ENCODE results near the gene SSTR1. TPM values are rescaled to one million over a fixed set of nuclear protein-coding genes. Genes with fewer than 3 reads are reported as not detected.
"Not testable (repeated sequence)": the region's sequence is repeated elsewhere in the genome, so short reads cannot be mapped to it uniquely, and the experiment has no call there.

The SSTR1 gene
- not detected in 2 replicates for total RNA-seq

- H3K4me3 Mint-ChIP-seq (ENCODE audit: low read depth), result no peak within 1 kb of the TSS
- H3K27me3 Mint-ChIP-seq (ENCODE audit: low read depth), result peaks cover 61% of the 10 kb centered on the region
- H3K4me1 Mint-ChIP-seq (ENCODE audit: low read depth), result peaks cover 2% of the 10 kb centered on the region
- DNase-seq (ENCODE audit: low spot score), result no peak
- H3K36me3 Mint-ChIP-seq (ENCODE audit: low read depth), result no peaks in the 10 kb centered on the region
- no peaks in the 10 kb centered on the region for H3K9me3 Mint-ChIP-seq
- no peak within 1 kb of the TSS for H3K27ac Mint-ChIP-seq
- intact Hi-C loops (cut with micrococcal nuclease), result loop anchor here (5.0 to 10.0 kb wide), 2 partner anchors 1551 to 1693 kb away; no protein-coding TSS in a partner anchor
Measured at GRCh38 chr14:38207736-38208617, at the start of gene SSTR1. TSS of gene SSTR1 (plus strand) at chr14:38207904. CDS start at chr14:38209390, 1,486 bp downstream.

GRCh38 chr14:38158468-38158867 lies 49.2 kb upstream of the SSTR1 start:
- no peak for DNase-seq (ENCODE audit: low spot score)
- Mint-ChIP-seq H3K36me3 (ENCODE audit: low read depth) (no peaks in the 10 kb centered on the region), H3K4me1 (ENCODE audit: low read depth) (no peaks in the 10 kb centered on the region), H3K27ac (no peak overlapping the region), H3K4me3 (ENCODE audit: low read depth) (no peak overlapping the region), H3K27me3 (ENCODE audit: low read depth) (peaks cover 3% of the 10 kb centered on the region), H3K9me3 (no peaks in the 10 kb centered on the region)
- intact Hi-C loops (cut with micrococcal nuclease), result no loop called here

- Mint-ChIP-seq H3K4me3 (ENCODE audit: low read depth) (no peak overlapping the region), H3K9me3 (no peaks in the 10 kb centered on the region), H3K36me3 (ENCODE audit: low read depth) (no peaks in the 10 kb centered on the region), H3K27ac (no peak overlapping the region), H3K4me1 (ENCODE audit: low read depth) (no peaks in the 10 kb centered on the region), H3K27me3 (ENCODE audit: low read depth) (no peaks in the 10 kb centered on the region)
- no peak for DNase-seq (ENCODE audit: low spot score)
- intact Hi-C loops (cut with micrococcal nuclease), result no loop called here
Measured at GRCh38 chr14:38168416-38168815, 39.3 kb upstream of the SSTR1 start.

GRCh38 chr14:38171197-38171596 lies 36.5 kb upstream of the SSTR1 start:
- intact Hi-C loops (cut with micrococcal nuclease), result no loop called here
- Mint-ChIP-seq H3K9me3 (no peaks in the 10 kb centered on the region), H3K36me3 (ENCODE audit: low read depth) (no peaks in the 10 kb centered on the region), H3K4me1 (ENCODE audit: low read depth) (no peaks in the 10 kb centered on the region), H3K27me3 (ENCODE audit: low read depth) (no peaks in the 10 kb centered on the region), H3K4me3 (ENCODE audit: low read depth) (no peak overlapping the region), H3K27ac (no peak overlapping the region)
- DNase-seq (ENCODE audit: low spot score), result no peak

- Mint-ChIP-seq H3K36me3 (ENCODE audit: low read depth) (no peaks in the 10 kb centered on the region), H3K4me1 (ENCODE audit: low read depth) (no peaks in the 10 kb centered on the region), H3K27me3 (ENCODE audit: low read depth) (no peaks in the 10 kb centered on the region), H3K27ac (no peak overlapping the region), H3K4me3 (ENCODE audit: low read depth) (no peak overlapping the region), H3K9me3 (no peaks in the 10 kb centered on the region)
- intact Hi-C loops (cut with micrococcal nuclease), result no loop called here
- no peak for DNase-seq (ENCODE audit: low spot score)
Measured at GRCh38 chr14:38174711-38175110, 33.0 kb upstream of the SSTR1 start.

- intact Hi-C loops (cut with micrococcal nuclease), result no loop called here
- DNase-seq (ENCODE audit: low spot score), result no peak
- H3K9me3 Mint-ChIP-seq, result no peaks in the 10 kb centered on the region
- H3K27ac Mint-ChIP-seq, result no peak overlapping the region
- H3K4me1 Mint-ChIP-seq (ENCODE audit: low read depth), result no peaks in the 10 kb centered on the region
- no peak overlapping the region for H3K4me3 Mint-ChIP-seq (ENCODE audit: low read depth)
- H3K36me3 Mint-ChIP-seq (ENCODE audit: low read depth), result no peaks in the 10 kb centered on the region
- H3K27me3 Mint-ChIP-seq (ENCODE audit: low read depth), result no peaks in the 10 kb centered on the region
Measured at GRCh38 chr14:38175658-38176057, 32.0 kb upstream of the SSTR1 start.

GRCh38 chr14:38176379-38176778 lies 31.3 kb upstream of the SSTR1 start:
- Mint-ChIP-seq H3K4me1 (ENCODE audit: low read depth) (no peaks in the 10 kb centered on the region), H3K4me3 (ENCODE audit: low read depth) (no peak overlapping the region), H3K27me3 (ENCODE audit: low read depth) (no peaks in the 10 kb centered on the region), H3K36me3 (ENCODE audit: low read depth) (no peaks in the 10 kb centered on the region), H3K27ac (no peak overlapping the region), H3K9me3 (no peaks in the 10 kb centered on the region)
- DNase-seq (ENCODE audit: low spot score), result no peak
- intact Hi-C loops (cut with micrococcal nuclease), result no loop called here

- Mint-ChIP-seq H3K36me3 (ENCODE audit: low read depth) (no peaks in the 10 kb centered on the region), H3K27me3 (ENCODE audit: low read depth) (peaks cover 2% of the 10 kb centered on the region), H3K4me3 (ENCODE audit: low read depth) (no peak overlapping the region), H3K4me1 (ENCODE audit: low read depth) (no peaks in the 10 kb centered on the region), H3K27ac (no peak overlapping the region), H3K9me3 (no peaks in the 10 kb centered on the region)
- DNase-seq (ENCODE audit: low spot score), result no peak
- intact Hi-C loops (cut with micrococcal nuclease), result no loop called here
Measured at GRCh38 chr14:38184132-38184531, 23.6 kb upstream of the SSTR1 start.

GRCh38 chr14:38185671-38186070 lies 22.0 kb upstream of the SSTR1 start:
- intact Hi-C loops (cut with micrococcal nuclease), result no loop called here
- Mint-ChIP-seq H3K27ac (no peak overlapping the region), H3K27me3 (ENCODE audit: low read depth) (peaks cover 2% of the 10 kb centered on the region)

GRCh38 chr14:38186216-38186615 lies 21.5 kb upstream of the SSTR1 start:
- no peaks in the 10 kb centered on the region for H3K36me3 Mint-ChIP-seq (ENCODE audit: low read depth)
- no peaks in the 10 kb centered on the region for H3K9me3 Mint-ChIP-seq
- H3K4me1 Mint-ChIP-seq (ENCODE audit: low read depth), result no peaks in the 10 kb centered on the region
- no peak overlapping the region for H3K27ac Mint-ChIP-seq
- DNase-seq (ENCODE audit: low spot score), result no peak
- H3K27me3 Mint-ChIP-seq (ENCODE audit: low read depth), result peaks cover 2% of the 10 kb centered on the region
- intact Hi-C loops (cut with micrococcal nuclease), result no loop called here
- no peak overlapping the region for H3K4me3 Mint-ChIP-seq (ENCODE audit: low read depth)

More at GRCh38 chr14:38185671-38186070, 22.0 kb upstream of the SSTR1 start:
- Mint-ChIP-seq H3K4me3 (ENCODE audit: low read depth) (no peak overlapping the region), H3K4me1 (ENCODE audit: low read depth) (no peaks in the 10 kb centered on the region), H3K9me3 (no peaks in the 10 kb centered on the region), H3K36me3 (ENCODE audit: low read depth) (no peaks in the 10 kb centered on the region)
- DNase-seq (ENCODE audit: low spot score), result no peak

- Mint-ChIP-seq H3K9me3 (no peaks in the 10 kb centered on the region), H3K36me3 (ENCODE audit: low read depth) (no peaks in the 10 kb centered on the region), H3K27ac (no peak overlapping the region), H3K27me3 (ENCODE audit: low read depth) (peaks cover 2% of the 10 kb centered on the region), H3K4me1 (ENCODE audit: low read depth) (no peaks in the 10 kb centered on the region), H3K4me3 (ENCODE audit: low read depth) (no peak overlapping the region)
- no peak for DNase-seq (ENCODE audit: low spot score)
- intact Hi-C loops (cut with micrococcal nuclease), result no loop called here
Measured at GRCh38 chr14:38187528-38187927, 20.2 kb upstream of the SSTR1 start.

- intact Hi-C loops (cut with micrococcal nuclease), result loop anchor here (10.0 kb wide), 1 partner anchor 285 kb away; no protein-coding TSS in a partner anchor
- Mint-ChIP-seq H3K4me1 (ENCODE audit: low read depth) (no peaks in the 10 kb centered on the region), H3K27ac (no peak overlapping the region), H3K36me3 (ENCODE audit: low read depth) (no peaks in the 10 kb centered on the region), H3K4me3 (ENCODE audit: low read depth) (no peak overlapping the region), H3K9me3 (no peaks in the 10 kb centered on the region), H3K27me3 (ENCODE audit: low read depth) (peaks cover 2% of the 10 kb centered on the region)
- no peak for DNase-seq (ENCODE audit: low spot score)
Measured at GRCh38 chr14:38189930-38190726, 17.6 kb upstream of the SSTR1 start.

GRCh38 chr14:38190846-38191245 lies 16.9 kb upstream of the SSTR1 start:
- H3K9me3 Mint-ChIP-seq; H3K27me3 Mint-ChIP-seq (ENCODE audit: low read depth); DNase-seq (ENCODE audit: low spot score); H3K4me1 Mint-ChIP-seq (ENCODE audit: low read depth); H3K4me3 Mint-ChIP-seq (ENCODE audit: low read depth); H3K27ac Mint-ChIP-seq; H3K36me3 Mint-ChIP-seq (ENCODE audit: low read depth): not testable (repeated sequence)
- intact Hi-C loops (cut with micrococcal nuclease), result loop anchor here (10.0 kb wide), 1 partner anchor 286 kb away; no protein-coding TSS in a partner anchor
